HepG2 (cell line): ENCODE measurements around the gene CARD9. TPM values are rescaled to one million over a fixed set of nuclear protein-coding genes. Genes with fewer than 3 reads are reported as not detected.

Source experiments
- CBX1 ChIP-seq: IDR thresholded peaks from one replicate; pipeline ENCODE4 v1.6.1; 2016; ENCODE audit warnings: antibody characterized with exemption, low read depth
- HIC2 ChIP-seq: sonication (generic); formaldehyde crosslinking; IDR thresholded peaks from 2 replicates; pipeline ENCODE4 v1.9.0; 2022; ENCODE audit warnings: low read depth, missing genetic modification reagents
- HMGXB3 ChIP-seq: sonication (generic); formaldehyde crosslinking; IDR thresholded peaks from 2 replicates; pipeline ENCODE4 v1.4.0; 2020; ENCODE audit warnings: missing genetic modification reagents, borderline replicate concordance
- KDM6A ChIP-seq: IDR thresholded peaks from 2 replicates; pipeline ENCODE4 v1.6.1; 2016; ENCODE audit warnings: low read depth
- MYPOP ChIP-seq: sonication (generic); formaldehyde crosslinking; IDR thresholded peaks from 2 replicates; pipeline ENCODE4 v1.8.1; 2023; ENCODE audit warnings: mild to moderate bottlenecking, moderate library complexity, missing genetic modification reagents
- NFAT5 ChIP-seq: sonication (generic); formaldehyde crosslinking; IDR thresholded peaks from 2 replicates; pipeline ENCODE4 v1.4.0; 2020; ENCODE audit warnings: missing genetic modification reagents
- ZKSCAN1 ChIP-seq: fragments of 150-350 bp; IDR thresholded peaks from 2 replicates; pipeline ENCODE4 v1.6.1; 2014; ENCODE audit warnings: low read length
- ZNF724P ChIP-seq: sonication (generic); formaldehyde crosslinking; IDR thresholded peaks from 2 replicates; pipeline ENCODE4 v1.8.0; 2022; ENCODE audit warnings: missing genetic modification reagents, borderline replicate concordance
- ZNF777 ChIP-seq: sonication (generic); formaldehyde crosslinking; IDR thresholded peaks from 2 replicates; pipeline ENCODE4 v1.4.0; 2020; ENCODE audit warnings: missing genetic modification reagents
- polyA plus RNA-seq, 8 experiments: library from polyadenylated mRNA; depleted of rRNA in 3 of 8; stranded (reverse) in 7 of 8; unstranded in 1 of 8; fragments of >200 nt; fragmentation: Illumina TruSeq in 4 of 8; extraction: Trizol in 4 of 8; gene quantifications; 2 replicates each; pipeline versions ENCODE4 v1.2.1 to v1.2.3, GENCODE V29; 2011 to 2016; ENCODE audit warnings: low read depth in 4 of 8, missing spikeins in 1 of 8, mixed read lengths in 1 of 8; ENCODE audit not compliant: insufficient read depth in 1 of 8
- total RNA-seq, 5 experiments: library from RNA; depleted of rRNA; stranded (reverse); fragments of >200 nt; fragmentation: Illumina TruSeq; extraction: Trizol; gene quantifications; 2 replicates each; pipeline ENCODE4 v1.2.3, GENCODE V29; 2016; ENCODE audit warnings: low read depth in 1 of 5
- TF ChIP-seq, protein P1 (sequence below): sonication (generic); formaldehyde crosslinking; conservative IDR thresholded peaks from 2 replicates; pipeline ENCODE4 v1.8.0; 2022; ENCODE audit warnings: low read depth, missing genetic modification reagents
- TF ChIP-seq, protein P2 (sequence below): sonication (generic); formaldehyde crosslinking; IDR thresholded peaks from 2 replicates; pipeline ENCODE4 v1.8.1; 2023; ENCODE audit warnings: mild to moderate bottlenecking, inconsistent platforms, moderate library complexity, missing genetic modification reagents, borderline replicate concordance

Gene CARD9
- total and polyA plus RNA-seq, 2 of the 13 experiments (the other 11 are each of a cell fraction or from before 2014, with no cell fraction given) = 3.3 to 7.4 TPM

DNA sequence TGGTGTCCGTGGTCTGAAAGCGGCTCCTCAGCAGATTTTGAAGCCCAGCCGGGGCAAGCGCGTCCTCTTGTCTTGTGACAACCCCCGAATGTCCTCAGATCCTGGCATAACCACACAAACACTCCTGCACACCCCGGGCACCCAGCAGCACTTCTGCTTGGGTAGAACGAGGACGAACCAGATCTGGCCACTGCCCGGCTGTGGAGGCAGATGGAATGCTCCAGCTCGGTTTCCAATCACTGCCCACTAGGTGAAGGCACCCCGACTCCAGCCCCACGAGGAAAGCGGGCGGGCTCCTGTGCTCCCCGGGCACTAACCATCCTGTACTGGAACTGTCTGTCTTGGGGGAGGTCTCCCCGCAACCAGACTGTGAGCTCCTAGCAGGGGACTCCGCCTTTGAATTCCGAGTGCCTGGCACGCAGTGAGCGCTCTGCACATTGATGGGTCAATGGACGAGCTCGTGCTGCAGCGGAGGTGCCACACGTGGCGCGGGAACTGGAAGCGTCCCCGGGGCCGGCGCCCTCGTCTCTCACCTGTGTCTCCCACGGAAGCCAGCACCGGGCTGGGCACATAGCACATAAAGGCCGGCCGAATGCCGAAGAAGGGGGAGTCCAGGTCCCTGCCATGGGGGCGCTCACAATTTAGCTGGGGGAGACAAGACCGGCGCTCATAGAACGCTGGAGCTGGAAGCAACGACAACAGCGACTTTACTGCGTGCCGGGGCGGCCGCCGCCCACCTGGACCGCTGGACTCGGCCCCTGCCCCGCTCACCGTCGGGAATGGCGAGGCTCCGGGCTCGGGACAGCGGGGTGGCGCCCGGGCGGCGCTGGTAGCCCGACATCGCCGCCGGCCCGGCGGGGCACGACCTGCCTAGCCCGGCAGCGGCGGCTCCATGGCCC is 36.3 kb upstream of the CARD9 start (continued):
- TF ChIP-seq, protein P1, sequence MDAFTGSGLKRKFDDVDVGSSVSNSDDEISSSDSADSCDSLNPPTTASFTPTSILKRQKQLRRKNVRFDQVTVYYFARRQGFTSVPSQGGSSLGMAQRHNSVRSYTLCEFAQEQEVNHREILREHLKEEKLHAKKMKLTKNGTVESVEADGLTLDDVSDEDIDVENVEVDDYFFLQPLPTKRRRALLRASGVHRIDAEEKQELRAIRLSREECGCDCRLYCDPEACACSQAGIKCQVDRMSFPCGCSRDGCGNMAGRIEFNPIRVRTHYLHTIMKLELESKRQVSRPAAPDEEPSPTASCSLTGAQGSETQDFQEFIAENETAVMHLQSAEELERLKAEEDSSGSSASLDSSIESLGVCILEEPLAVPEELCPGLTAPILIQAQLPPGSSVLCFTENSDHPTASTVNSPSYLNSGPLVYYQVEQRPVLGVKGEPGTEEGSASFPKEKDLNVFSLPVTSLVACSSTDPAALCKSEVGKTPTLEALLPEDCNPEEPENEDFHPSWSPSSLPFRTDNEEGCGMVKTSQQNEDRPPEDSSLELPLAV (CRISPR knock-in tag) = peak; percentile 66; the same call in 1 of the 2 replicates
- TF ChIP-seq ZKSCAN1 (no peak), HMGXB3 (no peak), MYPOP (no peak), CBX1 (no peak), ZNF724P (no peak), NFAT5 (CRISPR knock-in tag) (peak; percentile 87; the same call in 1 of the 2 replicates), HIC2 (peak; percentile 46; the same call in 1 of the 2 replicates), KDM6A (CRISPR knock-in tag) (no peak), ZNF777 (CRISPR knock-in tag) (peak; percentile 38; the same call in 1 of the 2 replicates)
- TF ChIP-seq, protein P2, sequence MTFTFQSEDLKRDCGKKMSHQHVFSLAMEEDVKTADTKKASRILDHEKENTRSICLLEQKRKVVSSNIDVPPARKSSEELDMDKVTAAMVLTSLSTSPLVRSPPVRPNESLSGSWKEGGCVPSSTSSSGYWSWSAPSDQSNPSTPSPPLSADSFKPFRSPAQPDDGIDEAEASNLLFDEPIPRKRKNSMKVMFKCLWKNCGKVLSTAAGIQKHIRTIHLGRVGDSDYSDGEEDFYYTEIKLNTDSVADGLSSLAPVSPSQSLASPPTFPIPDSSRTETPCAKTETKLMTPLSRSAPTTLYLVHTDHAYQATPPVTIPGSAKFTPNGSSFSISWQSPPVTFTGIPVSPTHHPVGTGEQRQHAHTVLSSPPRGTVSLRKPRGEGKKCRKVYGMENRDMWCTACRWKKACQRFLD (CRISPR knock-in tag) = no peak
